Left forelimb (tissue), 1 donor: ENCODE measurements around the gene CHTF8.

Experiments
- DNase-seq: peaks from one replicate; pipeline ENCODE4 v3.0.0-alpha.2; 2018; ENCODE audit warnings: low spot score

Gene CHTF8

DNA sequence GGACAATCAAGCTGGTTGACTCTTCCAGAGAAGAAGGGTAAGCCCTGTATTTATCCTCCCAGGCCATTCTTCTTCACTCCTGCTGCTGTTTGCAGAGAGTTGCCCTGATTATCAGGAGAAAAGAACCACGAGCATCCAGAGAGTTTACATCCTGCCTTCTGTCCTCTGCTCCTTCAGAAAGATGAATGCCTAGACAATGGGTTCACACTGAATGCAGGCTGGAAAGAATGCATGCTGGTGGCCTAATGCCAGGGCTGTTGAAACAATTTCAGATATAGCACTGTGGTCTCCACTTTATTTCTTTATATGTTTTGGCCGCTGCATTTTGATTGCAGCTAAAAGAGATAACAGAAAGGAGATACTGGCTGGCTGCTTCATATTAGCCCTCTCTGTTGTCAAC lies 48.1 kb downstream of the CHTF8 start:
- DNase-seq, result no peak

DNA sequence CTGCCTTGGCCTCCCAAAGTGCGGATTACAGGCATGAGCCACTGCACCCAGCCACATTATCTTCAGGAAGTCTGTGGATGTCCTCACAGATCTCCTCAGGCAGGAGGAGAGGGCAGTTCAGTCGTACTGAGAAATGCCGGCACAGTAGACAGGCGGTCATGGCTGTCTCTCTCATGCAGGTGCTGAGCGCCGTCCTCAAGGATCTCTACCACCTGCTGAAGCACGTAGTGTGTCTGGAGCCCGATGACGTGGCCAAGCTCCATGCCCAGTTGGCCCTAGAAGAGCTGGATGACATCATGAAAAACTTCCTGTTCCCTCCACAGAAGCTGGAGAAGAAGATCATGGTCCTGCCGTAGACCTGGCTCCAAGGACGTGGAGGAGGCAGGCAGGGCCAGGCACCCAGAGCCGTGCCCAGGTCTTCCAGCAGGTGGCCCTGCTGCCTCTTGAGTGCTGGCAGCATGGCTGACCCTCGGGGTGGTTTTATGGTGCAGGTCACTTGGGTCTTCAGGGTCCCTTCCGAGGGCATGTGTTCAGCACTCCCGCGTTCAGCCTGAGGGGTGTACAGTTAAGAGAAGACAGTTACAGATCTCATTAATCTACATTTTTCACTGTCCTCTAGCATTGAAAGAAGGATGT lies 49.0 kb downstream of the CHTF8 start:
- no peak for DNase-seq

DNA sequence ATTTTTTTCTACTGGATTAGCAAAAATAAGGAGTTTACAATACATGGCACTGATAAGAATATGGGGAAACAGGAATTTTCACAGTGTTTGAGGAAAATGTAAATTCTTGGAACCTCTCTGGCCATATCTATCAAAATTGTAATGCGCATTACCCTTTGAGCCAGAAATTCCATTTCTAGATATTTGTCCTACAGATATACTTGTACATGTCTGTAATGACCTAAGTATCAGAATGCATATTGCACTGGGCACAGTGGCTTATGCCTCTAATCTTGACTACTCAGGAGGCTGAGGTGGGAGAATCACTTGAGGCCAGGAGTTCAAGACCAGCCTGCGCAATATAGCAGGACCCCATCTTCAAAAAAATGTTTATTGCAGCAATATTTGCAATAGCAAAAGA lies 52.7 kb downstream of the CHTF8 start:
- no peak for DNase-seq

DNA sequence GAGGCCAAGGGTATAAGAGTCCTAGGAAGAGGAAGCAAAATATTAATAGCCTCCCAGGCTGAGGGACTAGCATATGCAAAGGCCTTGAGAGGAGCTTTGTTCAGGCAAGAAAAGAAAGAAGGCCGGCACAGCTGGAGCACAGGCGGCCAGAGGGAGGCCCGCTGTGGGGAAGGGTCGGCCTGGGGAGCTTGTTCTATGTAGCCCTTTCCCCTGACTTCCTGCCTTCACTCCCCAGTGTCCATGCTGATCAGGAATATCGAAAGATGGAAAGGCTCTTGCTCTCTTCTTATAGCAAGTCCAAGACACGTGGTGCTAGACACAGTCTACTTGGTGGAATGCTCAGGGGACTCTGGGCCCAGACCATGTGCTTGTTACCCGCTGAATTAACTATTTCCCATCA lies 54.3 kb downstream of the CHTF8 start:
- DNase-seq, result no peak

DNA sequence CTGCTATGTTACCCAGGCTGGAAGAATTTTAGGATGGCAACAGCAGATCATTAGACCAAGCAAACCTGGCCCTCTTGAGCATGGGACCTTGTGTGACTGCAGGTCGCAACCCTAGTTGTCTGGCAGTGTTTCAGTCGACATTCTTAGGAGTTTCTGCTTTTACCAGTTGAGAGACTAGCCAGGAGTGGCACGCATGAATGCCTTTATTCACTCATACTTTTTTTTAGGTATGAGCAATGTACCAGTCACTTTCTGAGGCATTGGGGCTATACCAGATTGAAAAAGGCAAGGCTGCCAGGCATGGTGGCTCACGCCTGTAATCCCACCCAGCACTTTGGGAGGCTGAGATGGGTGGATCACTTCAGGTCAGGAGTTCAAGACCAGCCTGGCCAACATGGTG lies 55.1 kb downstream of the CHTF8 start:
- no peak for DNase-seq

DNA sequence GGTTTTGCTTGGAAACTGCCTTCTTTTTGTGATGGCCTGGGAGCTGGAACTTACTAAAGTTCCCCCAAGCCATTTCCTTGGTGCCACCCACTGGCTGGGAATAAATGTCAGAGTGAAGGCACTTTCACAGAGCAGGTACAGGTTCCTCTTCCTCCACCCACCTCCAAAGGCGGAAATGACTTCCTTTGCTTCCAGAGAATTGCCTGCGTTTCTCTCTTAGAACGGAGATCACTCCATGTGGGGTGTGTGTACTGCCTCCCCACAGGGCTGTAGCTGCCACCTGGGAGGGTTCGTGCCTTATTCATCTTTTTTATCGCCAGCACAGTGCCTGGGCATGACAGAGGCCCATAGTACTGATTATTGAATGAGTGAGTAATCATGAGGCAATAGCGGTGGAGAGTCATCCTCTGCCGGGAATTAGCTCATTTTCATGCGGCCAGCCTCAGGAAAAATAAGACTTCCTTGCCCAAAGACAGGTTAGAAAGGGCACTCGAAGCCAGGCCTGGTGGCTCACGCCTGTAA lies 59.1 kb downstream of the CHTF8 start:
- no peak for DNase-seq

DNA sequence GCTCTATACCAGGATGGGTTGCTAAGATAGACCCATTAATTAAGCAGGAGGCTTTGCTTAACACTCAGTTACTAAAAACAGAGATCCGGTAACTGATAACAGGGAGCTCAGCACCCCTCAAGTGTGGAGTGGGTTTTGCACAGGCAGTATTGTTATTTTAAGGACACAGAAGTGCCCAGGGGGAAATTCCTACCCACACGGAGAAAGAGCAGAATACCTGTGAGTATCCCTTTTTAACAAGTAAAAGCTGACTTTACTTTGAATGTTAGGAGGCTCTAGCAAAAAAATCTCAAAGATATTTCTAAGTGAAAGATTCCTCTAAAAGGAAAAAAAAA lies 59.8 kb downstream of the CHTF8 start:
- DNase-seq, result no peak

DNA sequence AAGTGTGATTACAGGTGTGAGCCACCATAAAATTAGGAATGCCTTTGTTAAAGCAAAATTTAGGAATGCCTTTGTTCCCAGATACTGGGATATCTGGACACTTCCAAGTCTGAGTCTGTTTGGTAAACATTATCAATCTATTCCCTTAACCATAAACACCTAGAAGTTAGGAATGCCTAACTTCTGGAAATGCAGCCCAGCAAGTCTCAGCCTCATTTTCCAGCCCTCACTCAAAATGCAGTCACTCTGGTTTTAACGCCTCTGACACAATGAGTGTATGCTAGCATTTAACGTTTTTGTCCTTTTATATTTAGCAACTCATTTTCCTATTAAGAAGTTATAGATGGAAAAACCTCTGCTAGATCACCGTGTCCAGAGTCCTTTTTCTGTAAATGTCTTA lies 61.4 kb downstream of the CHTF8 start:
- no peak for DNase-seq

DNA sequence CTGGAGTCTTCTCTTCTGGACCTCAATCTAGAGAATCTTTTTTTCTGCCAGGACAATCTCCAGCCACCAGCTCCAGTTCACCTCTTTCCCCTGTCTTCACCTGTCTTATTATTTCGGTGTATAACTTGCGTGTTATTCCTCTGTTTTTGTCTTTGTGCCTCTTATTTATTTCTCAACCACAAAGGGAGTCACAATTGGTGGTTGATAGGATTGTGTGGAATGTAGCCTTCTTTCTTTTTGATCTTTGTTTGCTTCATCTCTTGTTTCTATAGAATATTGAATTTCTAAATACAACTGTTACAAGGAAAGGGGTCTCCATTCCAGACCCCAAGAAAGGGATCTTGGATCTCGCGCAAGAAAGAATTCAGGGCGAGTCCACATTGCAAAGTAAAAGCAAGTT lies 62.9 kb downstream of the CHTF8 start:
- DNase-seq, result no peak
